A549 (cell line): Measurements from ENCODE around the gene ARHGAP26. TPM values are rescaled to one million over a fixed set of nuclear protein-coding genes. Genes with fewer than 3 reads are reported as not detected.

Experiments used
- ATAC-seq, 2 experiments: fragments of 200-7000 bp in 1 of 2; fragments of >200 bp in 1 of 2; cut with Nextera tagmentation in 1 of 2; cut with Tn5 transposase in 1 of 2; 3 replicates each; pipeline versions ENCODE4 v1.8.0 to v1.9.1; 2018 to 2020; ENCODE audit warnings: mild to moderate bottlenecking in 1 of 2, moderate library complexity in 1 of 2
- CTCF ChIA-PET: fragments of 300-600 bp; sonication (Branson Sonifier 250); formaldehyde crosslinking; extraction: SDS; loops from one replicate; lab custom pipeline; 2021; ENCODE audit warnings: antibody characterized with exemption, inconsistent platforms; lab: Yijun Ruan, JAX
- POLR2A ChIA-PET: fragments of 350-600 bp; formaldehyde crosslinking; extraction: SDS; loops from one replicate; lab custom pipeline; 2021; ENCODE audit warnings: antibody characterized with exemption, inconsistent platforms; lab: Yijun Ruan, JAX
- DNase-seq, 2 experiments: peaks; one replicate each; pipeline versions ENCODE4 v3.0.0 to v3.0.0-alpha.2; 2011 to 2016; ENCODE audit warnings: low read depth in 1 of 2, low spot score in 1 of 2
- FAIRE-seq: peaks from 2 replicates; lab custom pipeline; 2011; peaks lifted over from hg19 to GRCh38; lab: Jason Lieb, UNC
- H3K27ac ChIP-seq, 2 experiments: fragments of >200 bp; sonication (Bioruptor Twin); formaldehyde crosslinking; 3 replicates each; pipeline ENCODE4 v1.5.1; 2016 to 2017
- H3K4me1 ChIP-seq: fragments of >200 bp; sonication (Bioruptor Twin); formaldehyde crosslinking; 3 replicates; pipeline ENCODE4 v1.6.1; 2016
- H3K4me2 ChIP-seq: fragments of >200 bp; sonication (Bioruptor Twin); formaldehyde crosslinking; 3 replicates; pipeline ENCODE4 v1.6.1; 2016
- H3K4me3 ChIP-seq: fragments of >200 bp; sonication (Bioruptor Twin); formaldehyde crosslinking; 3 replicates; pipeline ENCODE4 v1.5.1; 2016
- H3K9me3 ChIP-seq: fragments of >200 bp; sonication (Bioruptor Twin); formaldehyde crosslinking; 3 replicates; pipeline ENCODE4 v1.6.1; 2016
- CBX2 ChIP-seq: fragments of 200-600 bp; sonication (generic); IDR thresholded peaks from 2 replicates; pipeline ENCODE4 v1.6.1; 2016; ENCODE audit warnings: low read depth, mild to moderate bottlenecking, borderline replicate concordance
- CBX8 ChIP-seq: fragments of 200-600 bp; sonication (generic); IDR thresholded peaks from 2 replicates; pipeline ENCODE4 v1.6.1; 2016
- CHD4 ChIP-seq: fragments of 200-600 bp; sonication (generic); IDR thresholded peaks from 2 replicates; pipeline ENCODE4 v1.6.1; 2016; ENCODE audit warnings: antibody characterized with exemption, mild to moderate bottlenecking, borderline replicate concordance
- EHF ChIP-seq: fragments of 250-450 bp; sonication (Bioruptor Pico); IDR thresholded peaks from 2 replicates; pipeline ENCODE4 v1.5.0; 2020; ENCODE audit warnings: mild to moderate bottlenecking
- ESRRA ChIP-seq: fragments of 150-350 bp; IDR thresholded peaks from 2 replicates; pipeline ENCODE4 v1.6.1; 2014; ENCODE audit warnings: mild to moderate bottlenecking, low read length, borderline replicate concordance
- FOSB ChIP-seq: fragments of 250-450 bp; sonication (Bioruptor Pico); IDR thresholded peaks from 2 replicates; pipeline ENCODE4 v1.5.0; 2020; ENCODE audit warnings: mild to moderate bottlenecking, moderate library complexity
- HEYL ChIP-seq: fragments of 250-450 bp; sonication (Bioruptor Pico); IDR thresholded peaks from 2 replicates; pipeline ENCODE4 v1.8.0; 2021; ENCODE audit warnings: mild to moderate bottlenecking, moderate library complexity
- HOXB5 ChIP-seq: fragments of 250-450 bp; sonication (Bioruptor Pico); IDR thresholded peaks from 2 replicates; pipeline ENCODE4 v1.5.0; 2020; ENCODE audit warnings: mild to moderate bottlenecking, moderate library complexity
- KDM5A ChIP-seq: fragments of 200-600 bp; sonication (generic); IDR thresholded peaks from 2 replicates; pipeline ENCODE4 v1.6.1; 2016; ENCODE audit warnings: antibody characterized with exemption, mild to moderate bottlenecking
- MAFK ChIP-seq: fragments of 450-650 bp; IDR thresholded peaks from 2 replicates; pipeline ENCODE4 v1.6.1; 2014; ENCODE audit not compliant: partially characterized antibody
- NR3C1 ChIP-seq: fragments of >200 bp; sonication (Bioruptor Twin); formaldehyde crosslinking; IDR thresholded peaks from 3 replicates; pipeline ENCODE4 v1.6.1; 2017
- PHF8 ChIP-seq: fragments of 200-600 bp; sonication (generic); IDR thresholded peaks from 2 replicates; pipeline ENCODE4 v1.6.1; 2016; ENCODE audit warnings: low read depth, mild to moderate bottlenecking, antibody characterized with exemption, moderate library complexity, borderline replicate concordance
- RAD21 ChIP-seq, 2 experiments: fragments of >200 bp in 1 of 2; sonication (Bioruptor Twin) in 1 of 2; formaldehyde crosslinking in 1 of 2; IDR thresholded peaks in 1 of 2; conservative IDR thresholded peaks in 1 of 2; 2 replicates in 1 of 2; 3 replicates in 1 of 2; pipeline ENCODE4 v1.6.1; 2012 to 2018; ENCODE audit warnings: inconsistent platforms in 1 of 2
- RARB ChIP-seq: fragments of 250-450 bp; sonication (Bioruptor Pico); IDR thresholded peaks from 2 replicates; pipeline ENCODE4 v1.8.0; 2021; ENCODE audit warnings: mild to moderate bottlenecking, moderate library complexity
- REST ChIP-seq: fragments of 200-600 bp; sonication (generic); IDR thresholded peaks from 2 replicates; pipeline ENCODE4 v1.6.1; 2016; ENCODE audit warnings: antibody characterized with exemption, mild to moderate bottlenecking, moderate library complexity
- RFX5 ChIP-seq: fragments of 450-650 bp; IDR thresholded peaks from 2 replicates; pipeline ENCODE4 v1.7.1; 2014; ENCODE audit warnings: antibody characterized with exemption, mild to moderate bottlenecking, moderate library complexity
- SMC3 ChIP-seq: fragments of >200 bp; sonication (Bioruptor Twin); formaldehyde crosslinking; IDR thresholded peaks from 3 replicates; pipeline ENCODE4 v1.6.1; 2018; ENCODE audit warnings: inconsistent platforms
- SREBF2 ChIP-seq: fragments of 450-650 bp; IDR thresholded peaks from 2 replicates; pipeline ENCODE4 v1.6.1; 2014; ENCODE audit warnings: mild to moderate bottlenecking, moderate library complexity
- TFCP2L1 ChIP-seq: fragments of 250-450 bp; sonication (Bioruptor Pico); IDR thresholded peaks from 2 replicates; pipeline ENCODE4 v1.5.0; 2021; ENCODE audit warnings: mild to moderate bottlenecking
- ZFP36 ChIP-seq: fragments of 450-650 bp; IDR thresholded peaks from 2 replicates; pipeline ENCODE4 v1.6.1; 2014; ENCODE audit warnings: borderline replicate concordance; ENCODE audit not compliant: partially characterized antibody
- WGBS: methylation state at CpG from one replicate; pipeline ENCODE4 v1.1.6; 2017; ENCODE audit errors: missing lambda C conversion rate; 5-methylcytosine and 5-hydroxymethylcytosine counted together
- polyA plus RNA-seq, 4 experiments: library from polyadenylated mRNA; depleted of rRNA in 3 of 4; stranded (reverse); fragments of >200 nt; fragmentation: RNase III in 1 of 4; extraction: RNeasy Plus Mini Kit Qiagen cat#74134 plus additional on column Dnase treatment in 1 of 4; gene quantifications; 2 replicates in 3 of 4; 3 replicates in 1 of 4; pipeline ENCODE4 v1.2.3, GENCODE V29; 2011 to 2017
- TF ChIP-seq, protein P1 (sequence below): IDR thresholded peaks from 2 replicates; pipeline ENCODE4 v1.6.1; 2012

The ARHGAP26 gene
- polyA plus RNA-seq, 2 of the 4 experiments (the other 2 are of a cell fraction), result 6.6 to 19.1 TPM

GRCh38 chr5:143130613-143131305, 360.6 kb downstream of the ARHGAP26 start:
- ChIA-PET CTCF (interaction anchor here (0.6 to 3.9 kb wide), 2 partner anchors 25 to 89 kb away, joined by 5 to 9 read pairs; no protein-coding TSS in a partner anchor), POLR2A (no interaction called here)
- no peak overlapping the region for H3K27ac ChIP-seq
- H3K9me3 ChIP-seq, result no peaks in the 10 kb centered on the region
- H3K4me3 ChIP-seq, result no peak overlapping the region
- ATAC-seq (no peak), DNase-seq (no peak), FAIRE-seq (no peak)
- no peaks in the 10 kb centered on the region for H3K4me1 ChIP-seq
- WGBS, result 89% methylated on average over 5 of the region's 5 CpGs
- no peak overlapping the region for H3K4me2 ChIP-seq
- no peak for TF ChIP-seq SREBF2
- TF ChIP-seq RARB (CRISPR knock-in tag), result no peak
- no peak for TF ChIP-seq EHF (CRISPR knock-in tag)
- TF ChIP-seq REST, result no peak
- TF ChIP-seq RFX5, result no peak
- no peak for TF ChIP-seq RAD21 (conservative IDR thresholded peaks at IDR 0.05 in 1 of 2, IDR thresholded peaks at IDR 0.05 in 1 of 2)
- TF ChIP-seq ESRRA, result no peak
- no peak for TF ChIP-seq ZFP36
- no peak for TF ChIP-seq CBX2
- TF ChIP-seq SMC3, result no peak
- no peak for TF ChIP-seq HEYL
- TF ChIP-seq CBX8, result no peak
- TF ChIP-seq, protein P1, sequence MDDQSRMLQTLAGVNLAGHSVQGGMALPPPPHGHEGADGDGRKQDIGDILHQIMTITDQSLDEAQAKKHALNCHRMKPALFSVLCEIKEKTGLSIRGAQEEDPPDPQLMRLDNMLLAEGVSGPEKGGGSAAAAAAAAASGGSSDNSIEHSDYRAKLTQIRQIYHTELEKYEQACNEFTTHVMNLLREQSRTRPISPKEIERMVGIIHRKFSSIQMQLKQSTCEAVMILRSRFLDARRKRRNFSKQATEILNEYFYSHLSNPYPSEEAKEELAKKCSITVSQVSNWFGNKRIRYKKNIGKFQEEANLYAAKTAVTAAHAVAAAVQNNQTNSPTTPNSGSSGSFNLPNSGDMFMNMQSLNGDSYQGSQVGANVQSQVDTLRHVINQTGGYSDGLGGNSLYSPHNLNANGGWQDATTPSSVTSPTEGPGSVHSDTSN, result no peak
- no peak for TF ChIP-seq NR3C1
- TF ChIP-seq HOXB5 (CRISPR knock-in tag), result no peak
- TF ChIP-seq MAFK, result no peak
- no peak for TF ChIP-seq KDM5A
- no peak for TF ChIP-seq TFCP2L1 (CRISPR knock-in tag)
- no peak for TF ChIP-seq CHD4
- TF ChIP-seq, all 56 proteins: peak for 0

- TF ChIP-seq PHF8, result no peak
- TF ChIP-seq FOSB (CRISPR knock-in tag), result no peak
- DNase-seq, result no peak
- no peak overlapping the region for H3K27ac ChIP-seq
- no peak for ATAC-seq
- no peak for FAIRE-seq
- ChIA-PET CTCF (interaction anchor here (3.9 kb wide), 1 partner anchor 23 kb away, joined by 9 read pairs; no protein-coding TSS in a partner anchor), POLR2A (no interaction called here)
- H3K9me3 ChIP-seq, result no peaks in the 10 kb centered on the region
- no peaks in the 10 kb centered on the region for H3K4me1 ChIP-seq
- no peak overlapping the region for H3K4me2 ChIP-seq
- H3K4me3 ChIP-seq, result no peak overlapping the region
- WGBS, result 87% methylated on average over 6 of the region's 6 CpGs
Observed at GRCh38 chr5:143131972-143132371, 361.8 kb downstream of the ARHGAP26 start.
